Upper lobe of left lung (tissue), 4 donors: ENCODE results near the gene GALNT14.

Experiments used
- CTCF ChIP-seq, 6 experiments: fragments of 450-650 bp in 4 of 6; fragments of 200-600 bp in 2 of 6; sonication (generic) in 2 of 6; IDR thresholded peaks; one replicate each; pipeline ENCODE4 v1.5.1; 2016 to 2019; ENCODE audit warnings: antibody characterized with exemption in 6 of 6
- POLR2A ChIP-seq, 4 donors: fragments of 450-650 bp; IDR thresholded peaks; one replicate each; pipeline ENCODE4 v1.5.1; 2016 to 2017; ENCODE audit warnings: antibody characterized with exemption in 4 of 4, mild to moderate bottlenecking in 2 of 4
- POLR2AphosphoS5 ChIP-seq, 2 donors: sonication (generic); formaldehyde crosslinking; IDR thresholded peaks; one replicate each; pipeline ENCODE4 v1.5.1; 2017; ENCODE audit warnings: antibody characterized with exemption in 2 of 2

GRCh38 chr2:31071741-31072140 lies 66.5 kb downstream of the GALNT14 start:
- no peak for TF ChIP-seq POLR2A (IDR thresholded peaks at IDR 0.05)
- TF ChIP-seq CTCF (IDR thresholded peaks at IDR 0.05): no peak
- no peak for TF ChIP-seq POLR2AphosphoS5 (IDR thresholded peaks at IDR 0.05)
